H1 (cell line): Measurements from ENCODE around the gene GDF2. TPM values are rescaled to one million over a fixed set of nuclear protein-coding genes. Genes with fewer than 3 reads are reported as not detected.

Experiments
- EP300 ChIP-seq, 2 experiments: IDR thresholded peaks; 1 replicate in 1 of 2; 2 replicates in 1 of 2; pipeline ENCODE4 v1.6.1; 2011 to 2012; ENCODE audit warnings: low read depth in 2 of 2, low read length in 2 of 2, mild to moderate bottlenecking in 2 of 2, borderline replicate concordance in 1 of 2, inconsistent platforms in 1 of 2, moderate library complexity in 1 of 2
- NRF1 ChIP-seq: IDR thresholded peaks from 2 replicates; pipeline ENCODE4 v1.6.1; 2011; ENCODE audit warnings: mild to moderate bottlenecking, low read depth, low read length, improper control_type of control experiment
- polyA plus RNA-seq, 7 experiments: library from polyadenylated mRNA; depleted of rRNA in 3 of 7; stranded (reverse) in 5 of 7; unstranded in 2 of 7; fragments of >200 nt in 5 of 7; fragments of 200-250 nt in 2 of 7; gene quantifications; 1 replicate in 5 of 7; 2 replicates in 1 of 7; 4 replicates in 1 of 7; pipeline versions ENCODE4 v1.2.1 to v1.2.3, GENCODE V29; 2011 to 2013; ENCODE audit warnings: missing spikeins in 2 of 7, mixed read lengths in 2 of 7
- total RNA-seq: library from RNA; stranded (reverse); fragmentation: NEBNext Ultra II Directional; extraction: Animal tissue kit (Norgen Biotek cat#: 25700); gene quantifications from 2 replicates; pipeline ENCODE4 v1.2.1, GENCODE V29; 2021

Gene GDF2
- total and polyA plus RNA-seq, 2 of the 8 experiments (the other 6 are each of a cell fraction or from before 2014, with no cell fraction given): not detected

DNA sequence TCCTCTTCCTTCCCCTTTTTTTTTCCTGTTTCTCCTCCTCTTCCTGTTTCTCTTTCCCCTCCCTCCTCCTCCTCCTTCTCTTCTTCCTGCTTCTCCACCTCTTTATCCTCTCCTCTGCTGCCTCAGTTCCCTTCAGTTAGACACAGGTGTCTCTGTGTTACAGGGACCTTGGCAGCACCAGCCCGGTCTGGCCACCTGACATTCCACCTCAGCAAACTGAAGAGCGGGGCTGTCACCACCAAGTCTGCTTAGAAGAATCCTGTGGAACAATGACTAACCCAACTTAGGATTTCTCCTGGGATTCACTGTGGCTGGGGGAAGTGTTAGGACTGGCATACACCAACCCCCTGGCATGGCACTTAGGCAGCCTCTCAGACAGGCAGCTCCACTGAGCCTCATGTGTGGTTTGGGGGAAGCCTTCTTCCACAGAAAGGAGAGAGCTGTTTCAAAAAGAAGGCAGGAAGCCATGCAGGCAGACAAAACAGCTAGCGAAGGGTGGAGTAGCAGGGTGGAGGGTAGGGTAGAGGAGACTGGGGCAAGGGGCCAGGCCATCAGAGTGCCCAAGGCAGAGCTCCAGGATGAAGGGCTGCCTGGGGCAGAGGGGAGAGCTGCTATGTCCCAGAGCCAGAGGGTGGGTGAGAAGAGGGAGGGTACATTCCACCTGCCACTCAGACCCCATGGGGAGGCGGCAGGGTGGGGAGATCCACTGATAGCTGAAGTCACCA lies 35.5 kb upstream of the GDF2 start (continued):
- no peak for TF ChIP-seq EP300 (IDR thresholded peaks at IDR 0.05; ENCODE audit: borderline replicate concordance in 1 of 2, low read depth in 2 of 2, low read length in 2 of 2)
- no peak for TF ChIP-seq NRF1
